GM19193 (cell line): Measurements from ENCODE around the gene HES4.
A peak's percentile ranks its signal among the peaks of the same experiment; 100 is the strongest.

Experiments used
- POLR2A ChIP-seq: IDR thresholded peaks from 4 replicates; pipeline ENCODE4 v1.6.1; 2011; ENCODE audit not compliant: insufficient read depth, insufficient read length; ENCODE audit errors: extremely low read depth

HES4 gene

DNA sequence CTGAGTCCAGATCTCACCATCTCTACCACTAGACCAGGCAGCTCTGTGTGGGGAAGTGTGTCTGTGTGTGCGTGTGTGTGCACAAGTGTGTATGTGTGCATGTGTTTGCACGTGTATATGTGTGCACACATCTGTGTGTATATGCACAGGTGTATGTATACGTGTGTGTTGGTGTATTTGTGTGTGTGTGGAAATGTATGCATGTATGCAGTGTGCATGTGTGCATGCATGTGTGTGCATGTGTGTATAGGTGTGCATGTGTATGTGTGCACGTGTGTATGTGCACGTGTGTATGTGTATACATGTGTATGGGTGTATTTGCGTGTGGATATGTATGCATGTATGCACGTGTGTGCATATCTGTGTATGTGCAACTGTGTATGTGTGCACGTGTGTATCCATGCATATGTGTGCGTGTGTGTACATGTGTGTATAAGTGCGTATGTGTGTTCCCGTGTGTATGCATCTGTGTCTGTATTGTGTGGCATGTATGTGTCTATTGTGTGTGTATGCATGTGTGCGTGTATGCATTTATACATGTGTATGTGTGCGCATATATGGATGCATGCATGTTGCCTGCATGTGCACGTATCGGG, 30.5 kb downstream of the HES4 start:
- TF ChIP-seq POLR2A: no peak

DNA sequence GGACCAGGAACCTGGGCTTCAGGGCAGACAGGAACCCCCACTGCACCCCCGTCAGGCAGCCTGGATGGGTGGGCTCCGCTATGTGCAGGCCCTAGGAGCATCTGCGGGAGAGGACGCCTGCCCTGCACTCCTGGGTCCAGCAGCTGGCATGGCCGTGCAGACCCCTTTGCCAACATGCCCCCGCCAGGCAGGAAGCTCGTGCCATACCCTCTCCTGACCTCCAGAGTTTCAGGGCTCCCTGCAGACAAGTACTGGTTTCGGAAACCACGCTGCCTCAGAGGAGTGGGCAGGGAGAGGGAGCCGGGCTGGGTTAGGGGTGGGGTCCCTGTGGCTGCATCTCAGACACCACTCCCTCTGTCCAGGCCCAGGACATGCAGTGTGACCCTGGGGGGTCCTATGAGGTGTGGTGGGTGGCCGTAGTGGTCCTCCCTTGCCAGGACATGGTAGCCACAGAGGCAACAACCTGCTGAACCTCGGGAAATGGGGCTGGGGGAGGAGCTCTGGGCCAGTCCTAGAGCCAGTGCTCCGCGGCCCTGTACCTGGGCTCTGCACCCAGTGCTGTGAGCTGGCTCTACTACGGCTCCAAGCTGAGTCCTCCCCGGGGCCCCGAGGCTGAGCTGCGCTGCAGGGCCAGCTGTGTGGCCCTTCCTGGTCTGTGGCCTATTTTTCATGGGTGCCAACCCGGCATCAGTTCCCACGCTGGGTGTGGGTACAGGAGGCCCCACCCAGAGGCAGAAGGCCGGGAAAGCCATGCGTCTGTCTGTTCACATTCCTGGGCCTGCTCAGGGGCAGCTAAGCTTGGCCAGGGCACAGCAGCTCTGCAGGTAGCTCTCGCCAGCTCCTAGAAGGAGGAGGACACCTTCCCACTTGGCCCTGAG, 32.2 kb downstream of the HES4 start:
- TF ChIP-seq POLR2A: no peak

DNA sequence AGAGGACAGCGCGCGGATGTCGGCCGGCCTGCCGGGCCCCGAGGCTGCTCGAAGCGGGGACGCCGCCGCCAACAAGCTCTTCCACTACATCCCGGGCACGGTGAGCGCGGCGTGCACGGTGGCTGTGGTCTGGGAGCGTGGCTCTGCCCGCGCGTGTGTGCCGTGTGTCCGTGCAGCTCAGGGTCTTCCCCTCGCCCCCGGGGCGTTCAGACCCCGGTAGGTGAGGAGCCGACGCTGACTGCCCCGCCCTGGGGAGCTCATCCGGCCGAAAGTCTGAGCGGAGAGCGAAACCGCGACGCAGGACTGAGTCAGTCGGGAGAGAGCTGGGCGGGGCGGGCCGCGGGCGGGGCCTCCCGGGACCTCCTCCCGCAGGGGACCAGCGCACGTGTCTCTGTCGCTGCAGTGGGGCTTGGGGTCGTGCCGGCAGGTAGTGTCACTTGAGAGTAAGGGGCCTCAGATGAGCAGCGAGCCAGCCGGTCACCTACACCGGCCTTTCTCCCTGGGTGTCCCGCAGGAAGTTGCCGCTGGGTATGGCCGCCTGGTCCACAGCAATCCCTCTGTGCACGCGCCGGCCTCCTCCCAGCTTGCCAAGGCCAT, 33.1 kb downstream of the HES4 start:
- TF ChIP-seq POLR2A: peak; percentile 45

DNA sequence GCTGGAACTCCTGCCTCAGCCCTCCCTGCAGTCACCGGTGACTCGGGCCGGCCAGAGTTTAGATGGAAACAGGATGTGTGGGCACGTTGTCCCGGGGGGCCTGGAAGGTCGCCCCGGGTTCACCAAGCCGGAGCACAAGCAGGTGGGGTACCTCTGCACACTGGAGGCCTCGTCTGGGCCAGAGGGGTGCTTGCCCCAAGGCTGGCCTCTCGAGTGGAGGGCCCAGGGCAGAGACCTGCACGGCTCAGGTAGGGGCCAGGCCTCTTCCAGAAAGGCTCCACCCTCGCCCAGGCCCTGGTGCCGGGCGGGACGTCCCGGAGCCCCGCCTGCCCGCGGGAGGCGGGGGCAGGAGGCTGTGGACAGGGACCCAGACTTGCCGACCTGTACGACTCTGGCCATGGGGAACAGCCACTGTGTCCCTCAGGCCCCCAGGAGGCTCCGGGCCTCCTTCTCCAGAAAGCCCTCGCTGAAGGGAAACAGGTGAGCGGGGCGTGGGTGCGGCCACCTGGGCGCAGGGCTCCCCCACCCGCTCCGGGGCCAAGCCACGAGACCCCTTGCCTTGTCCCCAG, 33.7 kb downstream of the HES4 start, which contains the start of gene PLEKHN1:
TSS of gene PLEKHN1 (plus strand) at position 348 of the 569 bp plus-strand sequence. CDS start at position 398, 50 bp downstream.
- no peak for TF ChIP-seq POLR2A

DNA sequence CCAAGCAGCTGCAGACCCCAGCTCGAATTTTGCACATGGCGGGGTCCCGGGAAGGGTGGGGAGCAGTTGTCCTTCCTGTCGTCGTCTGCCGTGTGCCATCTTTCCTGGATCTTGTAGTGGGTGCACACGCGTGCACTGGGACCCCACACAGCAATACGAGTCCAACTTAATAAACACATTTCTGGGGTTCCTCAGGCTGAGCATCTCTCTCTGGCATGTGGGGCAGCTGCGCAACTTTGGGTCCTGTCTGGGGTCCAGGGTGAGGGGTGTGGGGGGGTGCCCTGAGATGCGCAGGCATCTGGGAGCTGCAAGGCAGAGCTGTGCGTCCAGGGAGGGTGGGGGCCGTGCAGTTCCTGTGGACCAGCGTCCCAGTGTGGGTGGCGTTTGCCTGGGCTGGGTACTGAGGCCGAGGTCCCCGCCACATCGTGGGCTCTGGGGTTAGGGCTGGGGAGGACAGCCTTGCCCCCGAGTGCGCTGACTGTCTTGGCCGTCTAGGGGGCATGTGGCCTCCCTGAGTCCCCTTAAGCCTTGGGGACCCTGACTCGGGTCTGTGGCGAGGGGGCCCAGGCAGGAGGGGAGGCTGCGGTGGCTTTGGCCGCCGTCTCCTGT, 34.3 kb downstream of the HES4 start:
- no peak for TF ChIP-seq POLR2A

DNA sequence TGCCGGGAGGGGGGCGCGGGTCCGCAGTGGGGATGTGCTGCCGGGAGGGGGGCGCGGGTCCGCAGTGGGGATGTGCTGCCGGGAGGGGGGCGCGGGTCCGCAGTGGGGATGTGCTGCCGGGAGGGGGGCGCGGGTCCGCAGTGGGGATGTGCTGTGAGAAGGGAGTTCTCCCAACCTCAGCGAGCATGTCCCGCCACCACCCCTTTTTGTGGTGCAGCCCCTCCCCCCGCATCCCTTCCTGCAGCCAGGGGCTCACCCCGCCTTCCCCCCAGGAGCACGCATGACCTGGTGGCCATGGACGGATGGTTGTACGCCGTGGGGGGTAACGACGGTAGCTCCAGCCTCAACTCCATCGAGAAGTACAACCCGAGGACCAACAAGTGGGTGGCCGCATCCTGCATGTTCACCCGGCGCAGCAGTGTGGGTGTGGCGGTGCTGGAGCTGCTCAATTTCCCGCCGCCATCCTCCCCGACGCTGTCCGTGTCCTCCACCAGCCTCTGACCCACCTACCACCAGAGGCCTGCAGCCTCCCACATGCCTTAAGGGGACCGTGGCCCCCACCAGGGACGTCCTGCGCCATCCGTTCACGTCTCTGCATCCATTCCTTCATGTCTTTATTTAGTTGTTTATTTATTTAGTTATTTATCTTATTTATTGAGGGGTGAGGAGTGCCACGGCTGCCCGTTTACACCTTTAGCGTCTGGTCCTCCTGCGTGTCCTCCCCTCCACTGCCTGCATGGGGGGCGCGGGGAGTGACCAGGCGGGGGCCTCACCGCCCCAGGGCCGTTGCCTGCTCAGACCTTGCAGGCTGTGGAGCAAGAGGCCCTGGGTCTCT, 35.0 kb downstream of the HES4 start:
- TF ChIP-seq POLR2A: no peak

DNA sequence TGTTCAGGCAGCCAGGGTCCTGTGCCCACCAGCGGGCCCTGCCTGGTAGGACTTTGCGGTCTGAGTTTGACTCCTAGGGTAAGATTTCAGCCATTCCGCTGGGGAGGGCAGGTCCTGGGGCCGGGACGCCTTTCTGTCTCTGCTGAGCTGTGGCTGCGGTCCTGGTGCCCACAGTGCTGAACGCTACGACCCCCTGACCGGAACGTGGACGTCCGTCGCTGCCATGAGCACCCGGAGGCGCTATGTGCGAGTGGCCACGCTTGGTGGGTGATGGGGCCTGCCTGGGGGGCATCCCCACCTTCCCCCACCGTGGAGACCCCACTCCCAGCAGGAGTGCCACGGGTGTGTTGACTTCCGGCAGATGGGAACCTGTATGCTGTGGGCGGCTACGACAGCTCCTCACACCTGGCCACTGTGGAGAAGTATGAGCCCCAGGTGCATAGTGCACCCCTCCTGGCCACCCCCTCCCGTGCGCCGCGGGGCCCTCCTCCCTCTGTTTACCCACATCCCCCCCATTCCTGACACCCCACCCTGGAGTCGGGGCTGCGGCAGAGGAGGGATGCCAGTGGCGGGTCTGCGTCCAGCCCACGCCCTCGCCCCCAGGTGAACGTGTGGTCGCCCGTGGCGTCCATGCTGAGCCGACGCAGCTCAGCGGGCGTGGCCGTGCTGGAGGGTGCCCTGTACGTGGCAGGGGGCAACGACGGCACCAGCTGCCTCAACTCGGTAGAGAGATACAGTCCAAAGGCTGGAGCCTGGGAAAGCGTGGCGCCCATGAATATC, 36.0 kb downstream of the HES4 start:
- no peak for TF ChIP-seq POLR2A

DNA sequence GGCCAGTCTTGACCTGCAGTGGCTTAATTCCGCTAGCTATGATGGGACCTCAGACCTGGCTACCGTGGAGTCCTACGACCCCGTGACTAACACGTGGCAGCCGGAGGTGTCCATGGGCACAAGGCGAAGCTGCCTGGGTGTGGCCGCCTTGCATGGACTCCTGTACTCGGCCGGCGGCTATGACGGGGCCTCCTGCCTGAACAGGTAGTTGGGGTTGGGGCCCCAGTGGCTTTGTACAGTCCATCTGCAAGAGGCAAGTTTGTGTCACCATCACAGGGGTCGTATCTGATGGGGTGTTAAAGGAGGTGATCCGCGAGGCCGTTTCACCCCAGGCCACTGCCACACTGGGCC, 36.6 kb downstream of the HES4 start:
- no peak for TF ChIP-seq POLR2A

DNA sequence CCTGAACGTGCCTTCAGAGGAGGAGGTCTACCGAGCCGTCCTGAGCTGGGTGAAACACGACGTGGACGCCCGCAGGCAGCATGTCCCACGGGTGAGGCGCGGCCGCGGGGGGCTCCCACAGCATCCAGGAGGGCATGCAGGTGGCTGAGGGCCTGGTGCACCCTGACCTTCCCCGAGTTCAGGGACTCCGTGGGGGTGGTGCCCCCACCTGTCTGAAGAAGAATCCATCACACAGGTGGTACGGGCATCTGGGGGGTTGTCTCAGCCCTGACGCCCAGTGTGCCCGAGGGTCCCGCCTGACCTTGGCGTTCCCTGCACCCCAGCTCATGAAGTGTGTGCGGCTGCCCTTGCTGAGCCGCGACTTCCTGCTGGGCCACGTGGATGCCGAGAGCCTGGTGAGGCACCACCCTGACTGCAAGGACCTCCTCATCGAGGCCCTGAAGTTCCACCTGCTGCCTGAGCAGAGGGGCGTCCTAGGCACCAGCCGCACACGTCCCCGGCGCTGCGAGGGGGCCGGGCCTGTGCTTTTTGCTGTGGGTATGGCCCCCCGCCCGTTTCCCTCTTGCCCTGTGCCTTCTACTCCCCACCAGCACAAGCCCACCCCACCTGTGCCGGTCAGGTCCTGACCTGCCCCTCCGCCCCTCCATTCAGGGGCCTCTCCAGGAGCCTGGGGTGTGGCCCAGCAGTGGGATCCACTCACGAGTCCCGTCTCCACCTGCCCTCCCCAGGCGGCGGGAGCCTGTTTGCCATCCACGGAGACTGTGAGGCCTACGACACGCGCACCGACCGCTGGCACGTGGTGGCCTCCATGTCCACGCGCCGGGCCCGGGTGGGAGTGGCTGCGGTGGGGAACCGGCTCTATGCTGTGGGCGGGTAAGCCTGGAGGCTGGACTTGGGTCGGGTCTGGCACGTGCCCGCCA, 37.3 kb downstream of the HES4 start:
- TF ChIP-seq POLR2A: no peak

DNA sequence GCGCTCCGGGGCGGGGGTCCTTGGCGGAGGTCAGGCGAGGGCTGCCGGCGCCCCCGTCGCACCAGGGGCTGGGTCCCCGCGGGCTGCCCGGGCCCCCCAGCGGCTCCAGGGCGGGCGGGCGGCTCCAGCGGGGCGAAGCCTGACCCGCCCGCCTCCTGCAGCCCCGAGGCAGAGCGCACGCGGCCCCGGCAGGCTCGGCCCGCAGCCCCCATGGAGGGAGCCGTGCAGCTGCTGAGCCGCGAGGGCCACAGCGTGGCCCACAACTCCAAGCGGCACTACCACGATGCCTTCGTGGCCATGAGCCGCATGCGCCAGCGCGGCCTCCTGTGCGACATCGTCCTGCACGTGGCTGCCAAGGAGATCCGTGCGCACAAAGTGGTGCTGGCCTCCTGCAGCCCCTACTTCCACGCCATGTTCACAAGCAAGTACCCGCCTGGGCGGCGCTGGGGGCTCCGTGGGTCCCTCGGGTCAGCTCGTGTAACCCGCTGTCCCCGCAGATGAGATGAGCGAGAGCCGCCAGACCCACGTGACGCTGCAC, 38.7 kb downstream of the HES4 start:
- TF ChIP-seq POLR2A: no peak

DNA sequence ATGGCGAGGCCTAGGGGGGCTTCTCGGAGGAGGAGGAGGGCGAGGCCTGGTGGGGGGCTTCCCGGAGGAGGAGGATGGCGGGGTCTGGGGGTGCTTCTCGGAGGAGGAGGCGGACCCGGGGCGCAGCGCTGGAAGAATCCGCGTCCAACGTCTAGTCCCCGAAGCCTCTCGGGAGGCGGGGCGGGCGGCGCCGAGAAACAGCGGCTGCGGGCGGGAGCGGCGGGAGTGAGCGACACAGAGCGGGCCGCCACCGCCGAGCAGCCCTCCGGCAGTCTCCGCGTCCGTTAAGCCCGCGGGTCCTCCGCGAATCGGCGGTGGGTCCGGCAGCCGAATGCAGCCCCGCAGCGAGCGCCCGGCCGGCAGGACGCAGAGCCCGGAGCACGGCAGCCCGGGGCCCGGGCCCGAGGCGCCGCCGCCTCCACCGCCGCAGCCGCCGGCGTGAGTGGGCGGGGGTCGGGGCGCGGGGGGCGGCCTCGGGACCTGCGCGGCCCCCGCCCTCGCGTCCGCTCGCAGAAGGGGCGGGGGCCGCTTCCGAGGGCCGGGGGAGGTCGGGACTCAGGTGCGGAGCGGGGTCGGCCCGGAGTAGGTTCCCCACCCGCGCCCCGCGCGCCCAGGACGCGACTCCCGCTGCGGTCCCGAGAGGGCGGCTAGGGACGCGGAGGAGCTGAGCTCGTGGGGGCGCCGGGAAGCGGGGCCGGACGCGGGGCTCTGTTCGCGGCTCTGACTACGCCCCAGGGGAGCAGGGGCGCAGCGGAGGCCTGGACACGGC, 39.4 kb downstream of the HES4 start, which contains the start of gene KLHL17:
TSS of gene KLHL17 (plus strand) at position 222 of the 769 bp plus-strand sequence. CDS start at position 332, 110 bp downstream.
- TF ChIP-seq POLR2A: peak; percentile 41
